ENCODE measurements around the gene OPRM1. TPM values are rescaled to one million over a fixed set of nuclear protein-coding genes. Genes with fewer than 3 reads are reported as not detected.
"Not testable (repeated sequence)": the region's sequence is repeated elsewhere in the genome, so short reads cannot be mapped to it uniquely, and the experiment has no call there.

The OPRM1 gene
- total RNA-seq, 4 donors from 2014 or later = not detected

GRCh38 chr6:154232013-154232910 lies 193.2 kb downstream of the OPRM1 start:
- no peak for DNase-seq (ENCODE audit: low spot score)
- ATAC-seq (ENCODE audit: low FRiP score) = no peak
- no peak for TF ChIP-seq CTCF (IDR thresholded peaks at IDR 0.05)

GRCh38 chr6:154233383-154233782 lies 194.3 kb downstream of the OPRM1 start:
- no peak for TF ChIP-seq CTCF (IDR thresholded peaks at IDR 0.05)
- ATAC-seq (ENCODE audit: low FRiP score) (no peak), DNase-seq (ENCODE audit: low spot score) (no peak)

GRCh38 chr6:154234019-154234772 lies 195.2 kb downstream of the OPRM1 start:
- ATAC-seq (ENCODE audit: low FRiP score) = no peak
- TF ChIP-seq CTCF (IDR thresholded peaks at IDR 0.05) = no peak

GRCh38 chr6:154236646-154237301 lies 197.7 kb downstream of the OPRM1 start:
- TF ChIP-seq CTCF (IDR thresholded peaks at IDR 0.05) = no peak
- no peak for ATAC-seq (ENCODE audit: low FRiP score)
- DNase-seq (ENCODE audit: low spot score) = no peak

More at GRCh38 chr6:154234019-154234772, 195.2 kb downstream of the OPRM1 start:
- no peak for DNase-seq (ENCODE audit: low spot score)

- DNase-seq (ENCODE audit: low spot score) (no peak), ATAC-seq (ENCODE audit: low FRiP score) (no peak)
- TF ChIP-seq CTCF (IDR thresholded peaks at IDR 0.05) = no peak
Measured at GRCh38 chr6:154238831-154239230, 199.8 kb downstream of the OPRM1 start.

GRCh38 chr6:154239392-154239791 lies 200.4 kb downstream of the OPRM1 start:
- DNase-seq (ENCODE audit: low spot score) = no peak
- ATAC-seq (ENCODE audit: low FRiP score) = no peak
- no peak for TF ChIP-seq CTCF (IDR thresholded peaks at IDR 0.05)

- ATAC-seq (ENCODE audit: low FRiP score); DNase-seq (ENCODE audit: low spot score): not testable (repeated sequence)
Measured at GRCh38 chr6:154241061-154241460, 202.0 kb downstream of the OPRM1 start.
